Stomach smooth muscle (tissue), 2 donors: ENCODE measurements around the gene GALNT9.
"Not testable (repeated sequence)": the region's sequence is repeated elsewhere in the genome, so short reads cannot be mapped to it uniquely, and the experiment has no call there.

Experiments
- H3K27ac ChIP-seq: one replicate; pipeline ENCODE4 v1.7.0; 2013; ENCODE audit warnings: mild to moderate bottlenecking, low read length, inconsistent platforms
- H3K27me3 ChIP-seq, 2 donors: one replicate each; pipeline ENCODE4 v1.7.0; 2013; ENCODE audit warnings: low read length in 2 of 2; ENCODE audit not compliant: insufficient read depth in 2 of 2, control insufficient read depth in 1 of 2
- H3K36me3 ChIP-seq, 2 donors: one replicate each; pipeline ENCODE4 v1.7.0; 2013; ENCODE audit warnings: low read length in 2 of 2; ENCODE audit not compliant: control insufficient read depth in 2 of 2, insufficient read depth in 2 of 2
- H3K4me1 ChIP-seq: one replicate; pipeline ENCODE4 v1.7.0; 2013; ENCODE audit warnings: low read length; ENCODE audit not compliant: control insufficient read depth, insufficient read depth
- H3K4me3 ChIP-seq, 2 donors: one replicate each; pipeline ENCODE4 v1.7.0; 2013; ENCODE audit warnings: low read length in 2 of 2
- H3K9ac ChIP-seq, 2 donors: one replicate each; pipeline ENCODE4 v1.7.0; 2013; ENCODE audit warnings: low read length in 2 of 2, mild to moderate bottlenecking in 1 of 2
- H3K9me3 ChIP-seq, 2 donors: one replicate each; pipeline ENCODE4 v1.7.0; 2013; ENCODE audit warnings: low read length in 2 of 2; ENCODE audit not compliant: control insufficient read depth in 2 of 2
- donor health status: healthy.
- donor health status: Pancreatic carcinoma.

Gene GALNT9

DNA sequence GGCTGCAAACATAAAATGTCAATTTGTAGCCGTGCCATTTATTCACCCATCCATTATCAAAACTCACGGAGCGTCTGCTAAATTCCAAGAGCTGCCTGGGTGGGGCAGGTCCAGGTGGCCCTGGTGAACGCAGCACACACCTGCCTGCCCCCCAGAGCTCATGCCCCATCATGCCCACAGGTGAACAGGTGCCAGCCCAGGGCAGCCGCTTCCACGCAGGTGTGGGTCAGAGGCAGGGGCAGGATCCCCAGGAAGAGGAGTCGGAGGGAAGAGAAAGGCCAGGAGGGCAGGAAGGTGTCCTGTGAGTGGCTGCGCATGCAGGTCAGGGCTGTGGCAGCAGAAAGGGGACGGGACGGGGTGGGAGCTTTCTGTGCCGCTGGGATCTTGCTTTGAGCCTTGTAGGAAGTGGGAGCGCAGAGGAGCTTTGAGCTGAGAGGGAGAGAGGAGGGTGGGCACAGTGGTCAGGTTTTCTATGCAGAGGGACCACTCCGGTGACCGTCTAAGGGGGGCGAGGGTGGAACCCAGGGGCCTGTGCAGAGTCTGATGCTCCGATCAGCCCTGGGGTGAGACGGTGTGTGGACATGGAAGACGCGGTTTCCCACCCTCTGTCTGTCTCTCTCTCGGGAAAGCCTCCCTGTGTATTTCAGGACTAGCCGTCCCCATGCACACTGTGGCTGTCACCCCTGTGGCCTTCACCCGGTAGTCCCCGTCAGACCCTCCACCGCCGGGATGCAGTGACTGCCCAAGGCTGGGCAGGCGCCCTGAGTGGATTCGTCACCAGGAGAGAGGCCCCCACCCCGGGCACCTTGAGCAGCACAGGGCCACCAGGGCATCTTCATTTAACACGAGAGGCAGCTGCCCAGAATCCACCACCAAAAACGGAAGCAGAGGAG, 26.7 kb downstream of the GALNT9 start:
- H3K27me3 ChIP-seq: peaks cover 0 to 9% of the 10 kb centered on the region in 2 donors
- H3K4me3 ChIP-seq: no peak overlapping the region
- H3K27ac ChIP-seq: no peak overlapping the region
- no peak overlapping the region for H3K9ac ChIP-seq
- H3K36me3 ChIP-seq: no peaks in the 10 kb centered on the region
- no peaks in the 10 kb centered on the region for H3K4me1 ChIP-seq
- no peaks in the 10 kb centered on the region for H3K9me3 ChIP-seq

DNA sequence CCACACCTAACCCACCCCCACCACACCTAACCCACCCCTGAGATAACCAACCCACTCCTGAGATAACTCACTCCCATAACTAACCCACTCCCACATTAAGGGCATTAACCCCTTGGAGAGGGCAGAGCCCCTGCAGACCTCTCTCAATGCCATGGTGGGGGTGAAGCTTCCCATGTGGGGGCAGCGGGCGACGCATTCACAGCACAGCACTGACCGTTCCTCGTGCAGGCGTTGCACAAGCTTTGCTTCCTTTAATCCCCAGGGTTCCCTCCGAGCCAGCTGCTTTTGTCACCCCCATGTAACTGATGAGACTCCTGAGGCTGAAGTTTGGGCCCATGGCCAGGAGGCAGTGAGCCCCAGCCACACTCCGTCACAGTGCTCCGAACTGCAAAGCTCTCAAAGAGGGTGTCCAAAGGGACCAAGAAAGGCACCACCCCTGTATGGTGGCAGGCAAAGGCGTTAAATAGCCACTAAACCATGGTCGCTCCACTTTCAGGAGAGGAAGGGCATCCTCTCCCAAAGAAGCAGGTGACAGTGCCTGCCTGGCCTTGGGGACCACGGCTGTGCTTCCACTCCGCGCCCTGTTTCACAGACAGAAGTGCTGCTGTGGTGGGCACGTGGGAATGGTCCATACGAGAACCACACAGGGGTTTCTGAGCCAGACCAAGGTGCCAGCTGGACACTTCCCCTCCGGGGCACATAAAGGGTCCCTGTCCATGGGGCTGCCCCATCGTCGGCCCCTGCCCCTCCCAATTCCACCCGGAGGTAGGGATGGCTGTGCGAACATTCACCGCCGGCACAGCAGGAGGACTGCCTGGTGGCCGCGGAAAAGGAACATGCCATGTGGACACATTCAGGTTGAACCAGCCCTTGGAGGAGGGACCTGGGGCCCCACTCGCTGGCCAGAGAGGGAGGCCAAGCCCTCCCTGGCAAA, 28.3 kb downstream of the GALNT9 start:
- no peak overlapping the region for H3K4me3 ChIP-seq
- H3K9me3 ChIP-seq: no peaks in the 10 kb centered on the region
- no peak overlapping the region for H3K9ac ChIP-seq
- H3K4me1 ChIP-seq: no peaks in the 10 kb centered on the region
- peaks cover 9 to 19% of the 10 kb centered on the region in 2 donors for H3K27me3 ChIP-seq
- H3K27ac ChIP-seq: no peak overlapping the region
- H3K36me3 ChIP-seq: no peaks in the 10 kb centered on the region

DNA sequence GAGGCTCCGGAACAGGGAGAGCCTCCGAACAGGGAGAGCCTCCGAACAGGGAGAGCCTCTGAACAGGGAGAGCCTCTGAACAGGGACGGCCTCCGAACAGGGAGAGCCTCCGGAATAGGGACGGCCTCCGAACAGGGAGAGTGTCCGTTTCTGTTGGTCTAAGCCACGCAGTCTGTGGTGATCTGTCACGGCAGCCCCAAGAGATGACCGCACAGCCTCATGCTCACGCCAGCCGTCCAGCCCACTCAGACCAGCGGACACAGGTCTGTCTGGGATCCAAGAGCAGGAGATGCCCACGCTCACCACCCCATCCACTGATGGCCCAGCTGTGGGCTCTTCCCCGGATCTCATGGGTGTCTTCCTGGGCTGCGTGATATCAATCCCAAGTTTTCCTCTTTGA, 33.3 kb downstream of the GALNT9 start:
- Histone ChIP-seq H3K4me3 (no peak overlapping the region), H3K4me1 (no peaks in the 10 kb centered on the region), H3K36me3 (no peaks in the 10 kb centered on the region), H3K9ac (no peak overlapping the region), H3K27me3 (peaks cover 27 to 28% of the 10 kb centered on the region in 2 donors), H3K27ac (no peak overlapping the region), H3K9me3 (no peaks in the 10 kb centered on the region)

DNA sequence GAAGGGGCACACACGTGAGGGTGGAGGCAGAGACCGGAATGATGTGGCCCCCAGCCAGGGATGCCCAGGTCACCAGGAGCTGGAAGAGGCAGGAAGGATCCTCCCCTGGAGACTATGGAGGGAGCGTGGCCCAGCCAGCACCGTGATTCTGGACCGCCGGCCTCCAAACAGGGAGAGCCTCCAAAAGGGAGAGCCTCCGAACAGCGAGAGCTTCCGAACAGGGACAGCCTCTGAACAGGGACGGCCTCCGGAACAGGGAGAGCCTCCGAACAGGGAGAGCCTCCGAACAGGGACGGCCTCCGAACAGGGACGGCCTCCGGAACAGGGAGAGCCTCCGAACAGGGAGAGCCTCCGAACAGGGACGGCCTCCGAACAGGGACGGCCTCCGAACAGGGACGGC, 33.8 kb downstream of the GALNT9 start:
- not testable (repeated sequence) for H3K4me3 ChIP-seq, H3K27ac ChIP-seq, H3K9ac ChIP-seq, H3K9me3 ChIP-seq, H3K4me1 ChIP-seq, H3K36me3 ChIP-seq
- H3K27me3 ChIP-seq: peaks cover 26 to 27% of the 10 kb centered on the region in 2 donors

DNA sequence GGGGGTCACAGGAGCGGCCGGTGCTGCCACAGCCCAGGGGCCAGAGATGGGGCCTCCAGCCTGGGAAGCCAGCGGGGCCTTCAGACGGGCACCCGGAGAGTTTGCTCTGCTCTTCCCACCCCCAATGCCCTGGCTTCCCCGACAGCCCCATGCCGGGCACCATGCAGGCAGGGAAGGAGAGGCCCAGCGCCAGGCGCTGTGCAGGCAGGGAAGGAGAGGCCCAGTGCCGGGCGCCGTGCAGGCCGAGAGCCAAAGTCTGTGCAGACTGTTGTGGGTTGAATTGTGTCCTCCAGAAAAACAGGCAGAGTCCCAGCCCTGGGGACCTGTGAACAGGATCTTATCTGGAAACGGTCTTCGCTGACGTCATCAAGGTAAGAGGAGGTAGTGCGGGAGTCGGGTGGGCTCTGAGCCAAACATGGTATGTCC, 34.3 kb downstream of the GALNT9 start:
- Histone ChIP-seq H3K4me1 (no peaks in the 10 kb centered on the region), H3K9ac (no peak overlapping the region), H3K9me3 (no peaks in the 10 kb centered on the region), H3K27me3 (peaks cover 26 to 27% of the 10 kb centered on the region in 2 donors), H3K27ac (no peak overlapping the region), H3K4me3 (no peak overlapping the region), H3K36me3 (no peaks in the 10 kb centered on the region)

DNA sequence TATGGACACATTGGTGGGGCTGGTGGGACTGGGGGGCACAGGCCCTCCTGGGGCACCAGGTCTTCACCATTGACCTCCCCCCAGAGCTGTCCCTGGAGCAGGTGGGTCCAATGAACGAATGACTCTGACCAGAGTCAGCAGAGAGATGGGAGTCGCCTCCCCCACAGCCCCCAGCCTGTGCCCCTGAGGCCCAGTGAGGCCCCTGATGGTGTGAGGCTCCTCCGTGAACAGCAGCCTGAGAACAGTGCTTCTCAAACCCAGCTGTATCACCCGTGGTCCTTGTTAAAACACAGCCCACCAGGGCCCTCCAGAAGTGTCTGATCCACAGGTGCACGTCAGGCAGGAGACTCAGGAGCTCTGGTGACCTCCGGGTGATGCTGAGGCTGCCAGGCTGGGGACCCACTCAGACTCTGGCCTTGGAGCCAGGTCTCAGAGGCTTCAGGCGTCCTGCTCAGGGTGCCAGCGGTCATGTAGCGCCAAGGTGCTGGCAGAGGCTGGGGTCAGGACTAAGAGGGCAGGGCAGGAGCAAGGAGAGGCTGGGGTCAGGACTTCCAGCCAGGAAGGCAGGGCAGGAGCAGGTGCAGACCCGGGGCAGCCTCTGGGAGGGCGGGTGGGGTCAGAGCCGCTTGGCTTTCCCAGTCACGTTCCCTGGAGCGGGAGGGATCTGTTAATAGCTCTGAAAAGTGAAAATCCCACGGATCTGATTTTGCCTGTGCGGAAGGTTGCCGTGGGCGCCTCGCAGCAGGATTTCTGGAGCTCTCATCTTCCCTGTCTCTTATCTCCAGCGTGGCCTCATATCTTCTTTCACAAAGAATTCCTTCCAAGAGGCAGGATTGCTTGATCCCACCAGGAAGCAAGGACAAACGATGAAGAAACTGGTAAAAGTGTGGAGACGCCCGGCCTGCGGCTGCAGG, 35.0 kb downstream of the GALNT9 start:
- Histone ChIP-seq H3K4me1 (no peaks in the 10 kb centered on the region), H3K27ac (no peak overlapping the region), H3K9me3 (no peaks in the 10 kb centered on the region), H3K27me3 (peaks cover 29 to 32% of the 10 kb centered on the region in 2 donors), H3K36me3 (no peaks in the 10 kb centered on the region), H3K4me3 (no peak overlapping the region), H3K9ac (no peak overlapping the region)

DNA sequence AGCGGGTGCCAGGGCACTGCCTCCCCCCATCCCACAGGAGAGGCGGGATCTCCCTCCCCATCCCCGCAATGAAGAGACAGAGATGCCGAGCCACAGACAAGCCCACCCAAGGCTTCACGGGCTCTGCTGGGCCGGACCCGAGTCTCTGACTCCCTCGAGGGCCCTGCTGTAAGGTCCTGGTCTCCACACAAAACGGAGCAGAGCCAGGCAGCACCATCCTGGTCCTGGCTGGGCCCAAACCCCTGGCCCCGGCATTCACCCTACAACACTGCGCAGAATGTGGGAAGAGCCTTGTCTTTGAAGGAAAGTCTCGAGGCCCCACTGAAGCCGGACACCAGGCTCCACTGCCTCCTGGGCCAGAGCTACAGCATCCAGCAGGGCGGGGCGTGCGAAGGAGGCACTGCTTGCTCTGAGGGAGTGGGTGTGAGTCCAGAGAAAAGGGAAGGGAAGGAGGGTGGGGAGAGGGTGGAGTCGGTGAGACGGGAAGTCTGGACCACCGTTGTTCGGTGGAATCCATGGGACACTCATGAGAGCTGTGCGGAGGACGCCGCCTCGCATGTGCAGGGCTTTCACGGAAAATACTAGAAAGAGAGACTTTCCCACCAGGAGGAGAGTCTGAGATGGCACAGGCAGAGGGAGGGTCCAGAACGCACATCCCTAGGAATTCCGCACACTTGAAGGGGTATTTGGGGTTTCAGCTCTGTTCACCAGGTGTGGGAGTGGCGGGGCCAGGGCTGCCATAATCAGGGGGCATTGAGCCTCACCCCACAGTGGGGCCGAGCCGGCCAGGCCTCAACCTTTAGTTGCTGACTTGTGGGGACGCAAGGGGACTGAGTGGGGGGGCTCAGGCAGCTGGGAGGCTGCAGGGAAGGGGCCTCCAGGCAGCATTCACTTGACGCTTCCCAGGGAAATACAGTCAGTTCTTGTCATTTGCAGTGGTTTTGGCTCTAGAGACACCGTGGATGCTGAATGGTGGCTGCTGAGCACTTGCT, 36.8 kb downstream of the GALNT9 start:
- no peaks in the 10 kb centered on the region for H3K36me3 ChIP-seq
- no peaks in the 10 kb centered on the region for H3K4me1 ChIP-seq
- H3K27ac ChIP-seq: no peak overlapping the region
- H3K9ac ChIP-seq: no peak overlapping the region
- peaks cover 29 to 39% of the 10 kb centered on the region in 2 donors for H3K27me3 ChIP-seq
- H3K9me3 ChIP-seq: no peaks in the 10 kb centered on the region
- H3K4me3 ChIP-seq: no peak overlapping the region

DNA sequence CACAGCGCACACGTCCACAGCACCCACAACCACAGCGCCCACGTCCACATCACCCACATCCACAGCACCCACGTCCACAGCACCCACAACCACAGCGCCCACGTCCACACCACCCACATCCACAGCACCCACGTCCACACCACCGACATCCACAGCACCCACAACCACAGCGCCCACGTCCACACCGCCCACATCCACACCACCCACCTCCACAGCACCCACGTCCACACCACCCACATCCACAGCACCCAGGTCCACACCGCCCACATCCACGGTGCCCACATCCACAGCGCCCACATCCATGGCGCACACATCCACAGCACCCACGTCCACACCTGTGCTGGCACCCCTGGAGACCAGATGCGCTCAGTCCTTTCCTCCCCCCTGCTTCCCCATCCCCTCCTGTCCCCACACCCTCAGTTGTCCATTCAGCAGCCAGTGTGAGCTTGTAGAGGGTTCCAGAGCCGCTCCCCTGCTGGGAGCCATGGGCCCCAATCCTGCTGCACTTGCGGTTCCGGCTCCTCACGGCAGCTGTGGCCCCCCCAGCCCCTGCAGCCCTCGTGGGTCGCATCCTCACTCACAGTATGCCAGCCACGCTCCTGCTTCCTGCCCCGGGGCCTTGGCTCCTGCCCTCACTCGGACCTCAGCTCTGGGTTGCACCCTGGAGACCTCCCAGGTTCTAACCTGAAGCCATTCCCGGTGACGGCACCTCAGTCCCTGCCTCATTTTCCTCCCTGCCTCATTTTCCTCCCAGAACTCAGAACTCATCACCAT, 37.8 kb downstream of the GALNT9 start:
- H3K9ac ChIP-seq: no peak overlapping the region
- H3K27me3 ChIP-seq: peaks cover 26 to 35% of the 10 kb centered on the region in 2 donors
- H3K9me3 ChIP-seq: no peaks in the 10 kb centered on the region
- no peak overlapping the region for H3K27ac ChIP-seq
- H3K36me3 ChIP-seq: no peaks in the 10 kb centered on the region
- peaks cover under 1% of the 10 kb centered on the region for H3K4me1 ChIP-seq
- H3K4me3 ChIP-seq: no peak overlapping the region

DNA sequence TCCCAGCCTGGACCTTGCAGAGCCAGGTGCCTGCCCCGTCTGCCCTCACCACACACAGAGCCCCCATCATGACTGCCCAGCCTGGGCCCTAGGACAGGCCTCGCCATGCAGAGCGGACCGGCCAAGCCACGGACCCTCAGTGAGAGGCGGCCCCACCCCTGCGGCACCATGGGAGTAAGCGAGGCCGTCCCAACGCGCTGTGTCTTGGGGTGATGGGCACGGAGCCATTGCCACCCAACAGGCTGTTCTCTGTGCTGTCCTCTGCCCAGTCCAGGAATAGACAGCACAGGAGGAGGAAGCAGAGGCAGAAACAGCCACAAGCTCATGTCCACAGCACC, 39.2 kb downstream of the GALNT9 start:
- no peaks in the 10 kb centered on the region for H3K36me3 ChIP-seq
- H3K27ac ChIP-seq: no peak overlapping the region
- no peak overlapping the region for H3K9ac ChIP-seq
- H3K4me1 ChIP-seq: peaks cover 3% of the 10 kb centered on the region
- H3K9me3 ChIP-seq: no peaks in the 10 kb centered on the region
- peaks cover 22 to 27% of the 10 kb centered on the region in 2 donors for H3K27me3 ChIP-seq
- no peak overlapping the region for H3K4me3 ChIP-seq
